PC-3 (cell line): ENCODE results near the gene MAPK6.

Source experiments
- EZH2 ChIP-seq: fragments of 300-600 bp; sonication (generic); IDR thresholded peaks from one replicate; pipeline ENCODE4 v1.6.1; 2017; ENCODE audit warnings: antibody characterized with exemption, mild to moderate bottlenecking, low read length; ENCODE audit not compliant: unreplicated experiment
- EZH2phosphoT487 ChIP-seq: fragments of 300-600 bp; sonication (generic); IDR thresholded peaks from 2 replicates; pipeline ENCODE4 v1.6.1; 2018; ENCODE audit warnings: mild to moderate bottlenecking, antibody characterized with exemption, low read length, borderline replicate concordance
- TF ChIP-seq, protein P1 (sequence below): fragments of 300-600 bp; sonication (generic); conservative IDR thresholded peaks from 2 replicates; pipeline ENCODE4 v1.5.1; 2017; ENCODE audit warnings: antibody characterized with exemption, low read depth, mild to moderate bottlenecking, low read length

DNA sequence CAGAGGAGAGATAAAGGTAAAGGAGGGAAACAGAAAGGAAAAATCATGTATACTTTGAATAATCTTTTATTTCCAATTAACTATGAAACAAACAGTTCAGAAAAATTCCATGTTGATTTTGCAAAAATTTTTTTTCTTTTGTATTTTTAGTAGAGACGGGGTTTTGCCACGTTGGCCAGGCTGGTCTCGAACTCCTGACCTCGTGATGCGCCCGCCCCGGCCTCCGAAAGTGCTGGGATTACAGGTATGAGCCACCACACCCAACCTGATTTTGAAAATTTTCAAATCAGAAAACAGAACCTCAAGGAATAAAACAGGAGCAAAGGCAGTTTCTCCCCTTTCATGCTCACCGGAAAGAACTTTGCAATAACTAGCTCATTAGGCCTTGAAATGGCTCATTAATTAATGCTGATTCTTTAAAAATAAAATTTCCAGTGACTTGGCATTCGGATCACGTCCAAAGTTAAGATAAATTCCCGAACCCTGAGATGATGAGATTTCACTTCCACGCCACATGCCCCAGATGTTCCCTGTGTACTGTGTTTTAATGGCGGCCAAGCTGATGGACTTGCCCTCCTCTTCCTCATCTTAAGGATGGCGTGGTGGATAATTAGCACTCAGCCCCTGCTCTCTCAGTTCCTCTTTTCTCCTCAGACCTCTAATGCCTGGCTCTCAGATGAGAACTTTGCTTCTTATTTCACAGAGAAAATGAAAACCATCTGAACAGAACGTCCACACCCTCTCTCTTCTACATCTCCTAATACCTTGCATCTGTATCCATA lies 82.7 kb downstream of the MAPK6 start:
- TF ChIP-seq, protein P1, sequence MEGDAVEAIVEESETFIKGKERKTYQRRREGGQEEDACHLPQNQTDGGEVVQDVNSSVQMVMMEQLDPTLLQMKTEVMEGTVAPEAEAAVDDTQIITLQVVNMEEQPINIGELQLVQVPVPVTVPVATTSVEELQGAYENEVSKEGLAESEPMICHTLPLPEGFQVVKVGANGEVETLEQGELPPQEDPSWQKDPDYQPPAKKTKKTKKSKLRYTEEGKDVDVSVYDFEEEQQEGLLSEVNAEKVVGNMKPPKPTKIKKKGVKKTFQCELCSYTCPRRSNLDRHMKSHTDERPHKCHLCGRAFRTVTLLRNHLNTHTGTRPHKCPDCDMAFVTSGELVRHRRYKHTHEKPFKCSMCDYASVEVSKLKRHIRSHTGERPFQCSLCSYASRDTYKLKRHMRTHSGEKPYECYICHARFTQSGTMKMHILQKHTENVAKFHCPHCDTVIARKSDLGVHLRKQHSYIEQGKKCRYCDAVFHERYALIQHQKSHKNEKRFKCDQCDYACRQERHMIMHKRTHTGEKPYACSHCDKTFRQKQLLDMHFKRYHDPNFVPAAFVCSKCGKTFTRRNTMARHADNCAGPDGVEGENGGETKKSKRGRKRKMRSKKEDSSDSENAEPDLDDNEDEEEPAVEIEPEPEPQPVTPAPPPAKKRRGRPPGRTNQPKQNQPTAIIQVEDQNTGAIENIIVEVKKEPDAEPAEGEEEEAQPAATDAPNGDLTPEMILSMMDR, result no peak
- no peak for TF ChIP-seq EZH2phosphoT487
- TF ChIP-seq EZH2, result no peak
